Naive thymus-derived CD4-positive, alpha-beta T cell (primary cell): ENCODE results near the gene RAB11FIP2. TPM values are rescaled to one million over a fixed set of nuclear protein-coding genes. Genes with fewer than 3 reads are reported as not detected.

ENCODE experiments used
- ATAC-seq: fragments of 150-1000 bp; cut with Tn5 transposase; 2 replicates; pipeline ENCODE4 v1.10.0; 2021; ENCODE audit warnings: mild to moderate bottlenecking, moderate library complexity
- CTCF ChIA-PET: fragments of 350-600 bp; sonication (Branson Sonifier 250); formaldehyde crosslinking; loops from one replicate; lab custom pipeline; 2021; ENCODE audit warnings: antibody characterized with exemption; lab: Charles Lee
- POLR2A ChIA-PET: fragments of 350-600 bp; sonication (Branson Sonifier 250); formaldehyde crosslinking; loops from one replicate; lab custom pipeline; 2021; ENCODE audit warnings: antibody characterized with exemption, inconsistent platforms; lab: Charles Lee
- DNase-seq, 9 donors: peaks; one replicate each; pipeline versions ENCODE4 v3.0.0 to v3.0.0-alpha.2; 2020 to 2022; ENCODE audit warnings: mixed read lengths in 1 of 9
- H3K27ac ChIP-seq: one replicate; pipeline ENCODE4 v1.7.0; 2013; ENCODE audit warnings: mild to moderate bottlenecking, low read depth, low read length, moderate library complexity
- H3K27me3 ChIP-seq, 2 donors: one replicate each; pipeline ENCODE4 v1.7.0; 2013; ENCODE audit warnings: low read length in 2 of 2, mild to moderate bottlenecking in 2 of 2, moderate library complexity in 2 of 2; ENCODE audit not compliant: control insufficient read depth in 2 of 2, insufficient read depth in 2 of 2
- H3K36me3 ChIP-seq, 3 experiments: 1 replicate in 2 of 3; 2 replicates in 1 of 3; pipeline ENCODE4 v1.7.0; 2013; ENCODE audit warnings: low read length in 3 of 3, mild to moderate bottlenecking in 3 of 3, moderate library complexity in 1 of 3; ENCODE audit not compliant: insufficient read depth in 3 of 3, control insufficient read depth in 2 of 3
- H3K4me1 ChIP-seq, 2 donors: one replicate each; pipeline ENCODE4 v1.7.0; 2013; ENCODE audit warnings: low read length in 2 of 2, mild to moderate bottlenecking in 2 of 2, moderate library complexity in 1 of 2; ENCODE audit not compliant: control insufficient read depth in 2 of 2, insufficient read depth in 2 of 2
- H3K4me3 ChIP-seq: 2 replicates; pipeline ENCODE4 v1.7.0; 2013; ENCODE audit warnings: mild to moderate bottlenecking, low read length
- H3K9me3 ChIP-seq, 3 experiments: 1 replicate in 2 of 3; 2 replicates in 1 of 3; pipeline ENCODE4 v1.7.0; 2013; ENCODE audit warnings: low read length in 3 of 3; ENCODE audit not compliant: control insufficient read depth in 2 of 3
- H3K27ac Mint-ChIP-seq, 9 donors: one replicate each; pipeline ENCODE4 v1.8.0; 2020 to 2022; ENCODE audit warnings: mixed read lengths in 9 of 9, mild to moderate bottlenecking in 8 of 9, moderate library complexity in 5 of 9, inconsistent platforms in 2 of 9
- H3K27me3 Mint-ChIP-seq, 5 donors: one replicate each; pipeline ENCODE4 v1.8.0; 2021 to 2022; ENCODE audit warnings: mixed read lengths in 5 of 5, mild to moderate bottlenecking in 1 of 5
- H3K36me3 Mint-ChIP-seq, 5 donors: one replicate each; pipeline ENCODE4 v1.8.0; 2020 to 2022; ENCODE audit warnings: mixed read lengths in 5 of 5, mild to moderate bottlenecking in 3 of 5, inconsistent platforms in 1 of 5
- H3K4me1 Mint-ChIP-seq, 7 donors: one replicate each; pipeline ENCODE4 v1.8.0; 2020 to 2022; ENCODE audit warnings: mixed read lengths in 7 of 7, mild to moderate bottlenecking in 3 of 7, inconsistent platforms in 1 of 7
- H3K4me3 Mint-ChIP-seq, 10 donors: one replicate each; pipeline ENCODE4 v1.8.0; 2020 to 2022; ENCODE audit warnings: mild to moderate bottlenecking in 10 of 10, mixed read lengths in 10 of 10, moderate library complexity in 6 of 10, inconsistent platforms in 2 of 10
- H3K9me3 Mint-ChIP-seq, 11 donors: one replicate each; pipeline ENCODE4 v1.8.0; 2020 to 2022; ENCODE audit warnings: mixed read lengths in 11 of 11, mild to moderate bottlenecking in 4 of 11, inconsistent platforms in 1 of 11, moderate library complexity in 1 of 11
- intact Hi-C, 2 donors: fragments of 100-400 bp; cut with micrococcal nuclease; formaldehyde crosslinking; loops; one replicate each; pipeline ENCODE4 v1.15.1; 2023
- polyA plus RNA-seq, 2 donors: library from polyadenylated mRNA; unstranded; fragments of 300-500 nt; fragmentation: Illumina TruSeq; gene quantifications; one replicate each; pipeline ENCODE4 v1.2.3, GENCODE V29; 2021
- total RNA-seq, 6 experiments: library from RNA in 5 of 6; stranded (reverse) in 5 of 6; gene quantifications; 1 replicate in 5 of 6; 2 replicates in 1 of 6; pipeline ENCODE4 v1.2.3 and lab custom pipeline; 2021 to 2026

Gene RAB11FIP2
- total and polyA plus RNA-seq, 7 experiments from 2014 or later = 5.3 to 32.6 (median 21.6) TPM

GRCh38 chr10:117991701-117992100 lies 55.0 kb downstream of the RAB11FIP2 start:
- ChIA-PET CTCF (no interaction called here), POLR2A (no interaction called here)
- peaks cover 0 to 11% (median 0%) of the 10 kb centered on the region in 3 experiments for H3K9me3 ChIP-seq
- no peak overlapping the region for H3K27ac ChIP-seq
- Mint-ChIP-seq H3K36me3 (peaks cover 1 to 19% (median 7%) of the 10 kb centered on the region in 5 donors), H3K27ac (no peak overlapping the region), H3K4me1 (no peaks in the 10 kb centered on the region), H3K4me3 (no peak overlapping the region), H3K27me3 (peaks cover 0 to 4% (median 0%) of the 10 kb centered on the region in 5 donors), H3K9me3 (peaks cover 3 to 28% (median 9%) of the 10 kb centered on the region in 11 donors)
- H3K36me3 ChIP-seq = no peaks in the 10 kb centered on the region
- no peak for DNase-seq
- no peak for ATAC-seq
- intact Hi-C loops = no loop called here
- H3K27me3 ChIP-seq = no peaks in the 10 kb centered on the region
- no peak overlapping the region for H3K4me3 ChIP-seq
- no peaks in the 10 kb centered on the region for H3K4me1 ChIP-seq

GRCh38 chr10:117989962-117990361 lies 56.8 kb downstream of the RAB11FIP2 start:
- ATAC-seq (no peak), DNase-seq (no peak)
- Mint-ChIP-seq H3K27ac (no peak overlapping the region), H3K36me3 (peaks cover 0 to 8% (median 4%) of the 10 kb centered on the region in 5 donors), H3K27me3 (peaks cover 0 to 4% (median 0%) of the 10 kb centered on the region in 5 donors), H3K9me3 (peaks cover 6 to 42% (median 15%) of the 10 kb centered on the region in 11 donors), H3K4me1 (no peaks in the 10 kb centered on the region), H3K4me3 (no peak overlapping the region)
- intact Hi-C loops = no loop called here
- POLR2A ChIA-PET = no interaction called here
- no peaks in the 10 kb centered on the region for H3K27me3 ChIP-seq
- no peak overlapping the region for H3K4me3 ChIP-seq
- no peak overlapping the region for H3K27ac ChIP-seq
- no peaks in the 10 kb centered on the region for H3K36me3 ChIP-seq
- peaks cover 0 to 11% (median 0%) of the 10 kb centered on the region in 3 experiments for H3K9me3 ChIP-seq
- no peaks in the 10 kb centered on the region for H3K4me1 ChIP-seq
- CTCF ChIA-PET = no interaction called here

- peaks cover 0 to 11% (median 0%) of the 10 kb centered on the region in 3 experiments for H3K9me3 ChIP-seq
- no peaks in the 10 kb centered on the region for H3K27me3 ChIP-seq
- H3K4me1 ChIP-seq = no peaks in the 10 kb centered on the region
- ATAC-seq (no peak), DNase-seq (no peak)
- POLR2A ChIA-PET = no interaction called here
- no peak overlapping the region for H3K27ac ChIP-seq
- H3K27ac Mint-ChIP-seq = no peak overlapping the region
- H3K9me3 Mint-ChIP-seq = peaks cover 6 to 49% (median 18%) of the 10 kb centered on the region in 11 donors
- H3K4me3 ChIP-seq = no peak overlapping the region
- CTCF ChIA-PET = no interaction called here
- intact Hi-C loops = no loop called here
- H3K27me3 Mint-ChIP-seq = peaks cover 0 to 4% (median 3%) of the 10 kb centered on the region in 5 donors
- H3K4me3 Mint-ChIP-seq = no peak overlapping the region
- no peaks in the 10 kb centered on the region for H3K36me3 ChIP-seq
- peaks cover 0 to 4% (median 0%) of the 10 kb centered on the region in 5 donors for H3K36me3 Mint-ChIP-seq
- no peaks in the 10 kb centered on the region for H3K4me1 Mint-ChIP-seq
Measured at GRCh38 chr10:117988814-117989213, 57.9 kb downstream of the RAB11FIP2 start.

DNA sequence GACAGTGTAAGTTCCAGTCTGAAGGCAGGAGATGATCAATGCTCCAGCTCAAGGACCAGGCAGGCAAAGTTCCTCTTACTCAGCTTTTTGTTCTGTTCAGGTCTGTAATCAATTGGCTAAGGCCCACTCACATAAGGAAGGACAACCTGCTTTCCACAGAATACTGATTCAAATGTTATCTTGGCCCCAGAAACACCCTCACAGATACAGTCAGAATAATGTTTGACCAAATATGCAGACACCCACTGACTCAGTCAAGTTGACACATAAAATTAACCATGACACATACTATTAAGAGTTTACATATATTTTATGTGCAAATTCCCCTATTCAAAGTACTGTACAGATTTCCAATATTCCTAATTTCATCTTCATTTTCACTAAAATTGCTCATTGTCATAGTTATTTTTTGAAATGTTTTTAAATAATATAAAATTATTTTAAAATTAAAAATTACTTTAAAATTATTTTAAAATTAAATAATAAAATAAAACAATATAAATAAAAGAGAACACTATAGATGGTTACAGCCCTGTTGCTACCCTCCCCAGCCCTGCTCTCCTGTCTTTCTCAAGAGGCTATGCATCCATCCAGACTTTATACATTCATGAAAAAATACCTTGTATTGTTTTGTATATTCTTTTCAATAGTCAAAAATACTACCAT lies 59.4 kb downstream of the RAB11FIP2 start:
- H3K9me3 ChIP-seq = peaks cover 0 to 11% (median 0%) of the 10 kb centered on the region in 3 experiments
- CTCF ChIA-PET = no interaction called here
- Mint-ChIP-seq H3K27ac (no peak overlapping the region), H3K4me1 (no peaks in the 10 kb centered on the region), H3K36me3 (peaks cover 0 to 4% (median 0%) of the 10 kb centered on the region in 5 donors), H3K27me3 (peaks cover 0 to 8% (median 6%) of the 10 kb centered on the region in 5 donors), H3K9me3 (peaks cover 6 to 49% (median 21%) of the 10 kb centered on the region in 11 donors), H3K4me3 (no peak overlapping the region)
- no peak for DNase-seq
- H3K4me3 ChIP-seq = no peak overlapping the region
- H3K27ac ChIP-seq = no peak overlapping the region
- no peaks in the 10 kb centered on the region for H3K4me1 ChIP-seq
- H3K27me3 ChIP-seq = no peaks in the 10 kb centered on the region
- no peak for ATAC-seq
- no peaks in the 10 kb centered on the region for H3K36me3 ChIP-seq
- POLR2A ChIA-PET = no interaction called here
- intact Hi-C loops = no loop called here

DNA sequence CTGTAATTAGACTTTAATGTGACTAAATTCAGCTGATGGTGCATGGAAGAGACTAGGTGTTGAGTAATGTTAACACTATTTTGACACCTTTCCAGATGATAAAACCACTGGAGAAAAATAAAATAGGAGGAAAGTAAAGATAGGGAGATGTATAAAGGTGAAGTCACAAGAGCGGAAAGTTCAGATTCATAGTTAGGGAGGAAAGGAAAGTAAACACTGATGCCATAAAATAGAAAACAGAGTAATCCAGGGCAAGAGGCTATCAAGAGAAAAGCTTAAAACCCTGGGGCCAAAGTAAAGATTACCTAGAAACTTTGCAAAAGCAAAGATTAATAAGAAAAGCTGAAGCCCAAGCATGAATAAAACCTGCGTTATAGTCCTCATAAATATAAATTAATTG lies 62.8 kb downstream of the RAB11FIP2 start:
- ChIA-PET CTCF (no interaction called here), POLR2A (no interaction called here)
- Histone ChIP-seq H3K9me3 (peaks cover 0 to 11% (median 0%) of the 10 kb centered on the region in 3 experiments), H3K4me3 (no peak overlapping the region), H3K27me3 (no peaks in the 10 kb centered on the region), H3K27ac (no peak overlapping the region), H3K4me1 (no peaks in the 10 kb centered on the region), H3K36me3 (no peaks in the 10 kb centered on the region)
- peaks cover 6 to 42% (median 18%) of the 10 kb centered on the region in 11 donors for H3K9me3 Mint-ChIP-seq
- H3K4me3 Mint-ChIP-seq = no peak overlapping the region
- ATAC-seq = no peak
- H3K27ac Mint-ChIP-seq = no peak overlapping the region
- peaks cover 0 to 8% (median 6%) of the 10 kb centered on the region in 5 donors for H3K27me3 Mint-ChIP-seq
- intact Hi-C loops = no loop called here
- no peak for DNase-seq
- no peaks in the 10 kb centered on the region for H3K36me3 Mint-ChIP-seq
- no peaks in the 10 kb centered on the region for H3K4me1 Mint-ChIP-seq

DNA sequence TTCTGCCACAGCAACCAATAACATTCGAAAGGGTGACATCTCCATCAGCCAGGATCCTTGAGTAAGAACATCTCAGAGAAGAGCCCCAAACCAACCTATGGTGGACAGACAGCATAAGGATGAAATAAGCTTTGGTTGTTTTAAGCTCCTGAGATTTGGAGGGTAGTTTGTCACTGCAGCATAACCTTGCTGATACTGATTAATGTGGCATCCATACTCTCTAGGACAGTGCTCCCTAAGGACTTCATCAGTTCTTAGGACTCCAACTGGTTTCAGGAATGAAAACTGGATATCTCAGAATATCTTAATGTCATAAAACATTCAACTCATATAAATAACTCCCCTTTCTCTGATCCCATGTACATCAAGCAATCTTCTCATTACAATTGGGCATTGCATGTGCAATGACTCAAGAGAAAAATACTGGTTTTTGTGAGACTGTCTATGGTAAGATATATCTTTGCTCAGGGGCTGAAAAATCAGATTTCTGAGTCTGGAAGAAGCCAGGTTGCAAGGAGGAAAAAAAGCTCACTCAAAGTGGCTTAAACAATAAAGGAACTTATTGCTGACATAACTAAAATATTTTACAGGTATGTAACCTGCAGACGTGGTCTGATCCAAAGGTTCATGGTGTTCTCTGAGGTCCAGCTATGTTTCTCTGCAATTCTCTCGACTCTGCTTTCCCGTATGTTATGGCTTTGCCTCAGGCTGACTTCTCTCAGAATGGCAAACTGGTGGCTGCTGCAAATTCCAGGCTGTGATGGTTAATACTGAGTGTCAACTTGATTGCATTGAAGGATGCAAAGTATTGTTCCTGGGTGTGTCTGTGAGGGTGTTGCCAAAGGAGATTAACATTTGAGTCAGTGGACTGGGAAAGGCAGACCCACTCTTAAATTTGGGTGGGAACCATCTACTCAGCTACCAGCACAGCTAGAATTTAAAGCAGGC lies 65.7 kb downstream of the RAB11FIP2 start:
- no peak overlapping the region for H3K27ac ChIP-seq
- ATAC-seq (no peak), DNase-seq (no peak)
- Mint-ChIP-seq H3K4me3 (no peak overlapping the region), H3K4me1 (no peaks in the 10 kb centered on the region), H3K9me3 (peaks cover 0 to 14% (median 4%) of the 10 kb centered on the region in 11 donors), H3K36me3 (no peaks in the 10 kb centered on the region), H3K27ac (no peak overlapping the region), H3K27me3 (peaks cover 8 to 16% (median 9%) of the 10 kb centered on the region in 5 donors)
- H3K27me3 ChIP-seq = no peaks in the 10 kb centered on the region
- ChIA-PET CTCF (no interaction called here), POLR2A (no interaction called here)
- intact Hi-C loops = no loop called here
- no peaks in the 10 kb centered on the region for H3K4me1 ChIP-seq
- H3K9me3 ChIP-seq = no peaks in the 10 kb centered on the region
- H3K4me3 ChIP-seq = no peak overlapping the region
- no peaks in the 10 kb centered on the region for H3K36me3 ChIP-seq
